Measurements from ENCODE around the gene CCL26. TPM values are rescaled to one million over a fixed set of nuclear protein-coding genes. Genes with fewer than 3 reads are reported as not detected.
"Not testable (repeated sequence)": the region's sequence is repeated elsewhere in the genome, so short reads cannot be mapped to it uniquely, and the experiment has no call there.

CCL26 gene
- total and polyA plus RNA-seq, 2 donors from 2014 or later: 0.88 TPM; not detected in 1

DNA sequence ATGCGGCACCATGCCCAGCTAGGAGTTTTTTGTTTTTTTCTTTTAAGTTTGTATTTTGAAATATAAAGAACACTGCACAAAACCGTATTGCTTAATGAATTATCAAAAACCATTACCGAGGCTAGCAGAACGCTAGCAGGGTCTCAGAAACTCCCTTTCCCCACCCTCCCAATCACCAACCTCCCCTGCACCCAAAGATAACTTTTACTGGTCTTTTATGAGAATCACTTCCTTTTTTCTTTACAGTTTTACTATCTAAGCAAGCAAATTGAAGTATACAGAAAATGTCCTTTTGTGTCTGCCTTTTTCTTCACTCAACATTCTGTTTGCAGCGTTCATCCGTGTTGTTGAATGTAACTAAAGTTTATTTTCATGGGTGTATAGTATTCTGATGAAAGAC is 46.7 kb downstream of the CCL26 start:
- no peaks in the 10 kb centered on the region for H3K27me3 ChIP-seq (ENCODE audit: control insufficient read depth, insufficient read depth, low read length)
- FAIRE-seq (no peak), DNase-seq (no peak)
- TF ChIP-seq, protein P1, sequence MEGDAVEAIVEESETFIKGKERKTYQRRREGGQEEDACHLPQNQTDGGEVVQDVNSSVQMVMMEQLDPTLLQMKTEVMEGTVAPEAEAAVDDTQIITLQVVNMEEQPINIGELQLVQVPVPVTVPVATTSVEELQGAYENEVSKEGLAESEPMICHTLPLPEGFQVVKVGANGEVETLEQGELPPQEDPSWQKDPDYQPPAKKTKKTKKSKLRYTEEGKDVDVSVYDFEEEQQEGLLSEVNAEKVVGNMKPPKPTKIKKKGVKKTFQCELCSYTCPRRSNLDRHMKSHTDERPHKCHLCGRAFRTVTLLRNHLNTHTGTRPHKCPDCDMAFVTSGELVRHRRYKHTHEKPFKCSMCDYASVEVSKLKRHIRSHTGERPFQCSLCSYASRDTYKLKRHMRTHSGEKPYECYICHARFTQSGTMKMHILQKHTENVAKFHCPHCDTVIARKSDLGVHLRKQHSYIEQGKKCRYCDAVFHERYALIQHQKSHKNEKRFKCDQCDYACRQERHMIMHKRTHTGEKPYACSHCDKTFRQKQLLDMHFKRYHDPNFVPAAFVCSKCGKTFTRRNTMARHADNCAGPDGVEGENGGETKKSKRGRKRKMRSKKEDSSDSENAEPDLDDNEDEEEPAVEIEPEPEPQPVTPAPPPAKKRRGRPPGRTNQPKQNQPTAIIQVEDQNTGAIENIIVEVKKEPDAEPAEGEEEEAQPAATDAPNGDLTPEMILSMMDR (IDR thresholded peaks at IDR 0.05; ENCODE audit: borderline replicate concordance, extremely low read depth, insufficient read depth): no peak
- no peaks in the 10 kb centered on the region for H3K9me3 ChIP-seq (ENCODE audit: control insufficient read depth in 2 of 3, insufficient read depth in 1 of 3, low read length in 3 of 3)
- H3K36me3 ChIP-seq (ENCODE audit: control insufficient read depth in 2 of 3, insufficient read depth in 3 of 3, low read length in 3 of 3): no peaks in the 10 kb centered on the region
- no peak overlapping the region for H3K9ac ChIP-seq (ENCODE audit: low read length in 3 of 3)
- H3K27ac ChIP-seq (ENCODE audit: low read depth in 2 of 2, low read length in 2 of 2): no peak overlapping the region
- H3K4me3 ChIP-seq (ENCODE audit: low read length in 3 of 3): no peak overlapping the region
- intact Hi-C loops (cut with DNase I): no loop called here
- H3K4me1 ChIP-seq (ENCODE audit: control insufficient read depth in 2 of 3, insufficient read depth in 2 of 3, low read depth in 1 of 3, low read length in 3 of 3): peaks cover 0 to 16% (median 0%) of the 10 kb centered on the region in 3 donors

DNA sequence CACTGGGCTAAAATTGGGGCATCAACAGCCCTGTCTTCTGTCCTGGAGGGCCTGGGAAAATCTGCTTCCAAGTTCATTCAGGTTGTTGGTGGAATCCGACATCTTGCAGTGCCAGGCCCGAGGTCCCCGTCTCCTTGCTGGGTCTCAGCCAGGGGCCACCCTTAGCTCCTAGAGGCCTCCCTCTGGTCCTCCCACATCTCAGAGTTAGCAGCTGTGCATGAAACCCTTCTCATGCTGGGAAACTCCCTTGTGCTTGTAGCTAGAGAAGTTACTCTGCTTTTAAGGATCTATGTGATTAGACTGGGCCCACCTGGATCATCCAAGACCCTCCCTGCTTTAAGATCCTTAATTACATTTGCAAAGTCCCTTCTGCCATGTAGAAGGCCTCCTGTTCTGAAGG is 48.6 kb downstream of the CCL26 start:
- Histone ChIP-seq H3K36me3 (ENCODE audit: control insufficient read depth in 2 of 3, insufficient read depth in 3 of 3, low read length in 3 of 3) (no peaks in the 10 kb centered on the region), H3K9ac (ENCODE audit: low read length in 3 of 3) (no peak overlapping the region), H3K27me3 (ENCODE audit: control insufficient read depth, insufficient read depth, low read length) (no peaks in the 10 kb centered on the region), H3K4me3 (ENCODE audit: low read length in 3 of 3) (no peak overlapping the region), H3K9me3 (ENCODE audit: control insufficient read depth in 2 of 3, insufficient read depth in 1 of 3, low read length in 3 of 3) (no peaks in the 10 kb centered on the region), H3K4me1 (ENCODE audit: control insufficient read depth in 2 of 3, insufficient read depth in 2 of 3, low read depth in 1 of 3, low read length in 3 of 3) (peaks cover 0 to 12% (median 0%) of the 10 kb centered on the region in 3 donors), H3K27ac (ENCODE audit: low read depth in 2 of 2, low read length in 2 of 2) (no peak overlapping the region)
- DNase-seq (no peak), FAIRE-seq (no peak)
- TF ChIP-seq, protein P1 (IDR thresholded peaks at IDR 0.05; ENCODE audit: borderline replicate concordance, extremely low read depth, insufficient read depth): no peak
- intact Hi-C loops (cut with DNase I): no loop called here

DNA sequence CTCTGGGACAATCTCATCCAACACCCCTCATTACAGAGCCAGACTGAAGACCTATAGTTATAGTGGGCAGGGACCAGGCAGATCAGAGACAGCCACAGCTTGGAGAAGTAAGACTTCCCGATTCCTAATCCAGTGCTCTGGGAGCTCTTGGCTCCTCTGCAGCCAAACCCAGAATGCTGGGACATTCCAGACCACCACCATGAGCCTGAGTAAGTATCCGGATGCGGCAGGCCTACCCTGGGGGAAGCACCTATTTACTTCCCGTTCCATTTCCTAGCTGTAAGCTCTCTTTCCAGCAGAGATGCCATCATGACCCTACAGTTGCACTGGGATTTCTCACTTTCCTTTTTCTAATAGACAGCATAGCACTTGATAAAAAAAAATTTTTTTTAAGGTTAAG is 49.6 kb downstream of the CCL26 start:
- H3K9ac ChIP-seq (ENCODE audit: low read length in 3 of 3): no peak overlapping the region
- H3K27ac ChIP-seq (ENCODE audit: low read depth in 2 of 2, low read length in 2 of 2): no peak overlapping the region
- FAIRE-seq (no peak), DNase-seq (no peak)
- H3K4me3 ChIP-seq (ENCODE audit: low read length in 3 of 3): no peak overlapping the region
- intact Hi-C loops (cut with DNase I): no loop called here
- H3K27me3 ChIP-seq (ENCODE audit: control insufficient read depth, insufficient read depth, low read length): no peaks in the 10 kb centered on the region
- H3K36me3 ChIP-seq (ENCODE audit: control insufficient read depth in 2 of 3, insufficient read depth in 3 of 3, low read length in 3 of 3): no peaks in the 10 kb centered on the region
- TF ChIP-seq, protein P1 (IDR thresholded peaks at IDR 0.05; ENCODE audit: borderline replicate concordance, extremely low read depth, insufficient read depth): no peak
- peaks cover 0 to 4% (median 0%) of the 10 kb centered on the region in 3 donors for H3K4me1 ChIP-seq (ENCODE audit: control insufficient read depth in 2 of 3, insufficient read depth in 2 of 3, low read depth in 1 of 3, low read length in 3 of 3)
- no peaks in the 10 kb centered on the region for H3K9me3 ChIP-seq (ENCODE audit: control insufficient read depth in 2 of 3, insufficient read depth in 1 of 3, low read length in 3 of 3)

DNA sequence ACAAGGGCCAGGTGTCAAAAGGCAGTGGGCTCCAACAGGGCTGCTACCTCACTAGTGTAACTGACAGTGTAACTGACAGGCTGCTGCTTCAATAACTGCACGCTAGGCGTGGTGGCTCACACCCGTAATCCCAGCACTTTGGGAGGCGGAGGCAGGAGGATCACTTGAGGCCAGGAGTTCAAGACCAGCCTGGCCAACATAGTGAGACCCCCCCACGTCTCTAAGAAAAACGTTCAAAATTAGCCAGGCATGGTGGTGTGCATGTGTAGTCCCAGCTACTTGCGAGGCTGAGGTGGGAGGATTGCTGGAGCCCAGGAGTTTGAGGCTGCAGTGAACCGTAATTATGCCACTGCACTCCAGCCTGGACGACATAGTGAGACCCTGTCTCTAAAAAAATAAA is 50.1 kb downstream of the CCL26 start:
- H3K9me3 ChIP-seq (ENCODE audit: control insufficient read depth in 2 of 3, insufficient read depth in 1 of 3, low read length in 3 of 3); FAIRE-seq; H3K4me3 ChIP-seq (ENCODE audit: low read length in 3 of 3); intact Hi-C loops (cut with DNase I); H3K9ac ChIP-seq (ENCODE audit: low read length in 3 of 3); H3K36me3 ChIP-seq (ENCODE audit: control insufficient read depth in 2 of 3, insufficient read depth in 3 of 3, low read length in 3 of 3); DNase-seq; H3K27ac ChIP-seq (ENCODE audit: low read depth in 2 of 2, low read length in 2 of 2); H3K4me1 ChIP-seq (ENCODE audit: control insufficient read depth in 2 of 3, insufficient read depth in 2 of 3, low read depth in 1 of 3, low read length in 3 of 3); H3K27me3 ChIP-seq (ENCODE audit: control insufficient read depth, insufficient read depth, low read length): not testable (repeated sequence)
